Stimulated activated CD4-positive, alpha-beta T cell treated with anti-CD3 and anti-CD28 coated beads, Interleukin-4, amount 100 ng/mL, for 48 hours (primary cell): ENCODE measurements around the gene KIAA1671.

Source experiments
- DNase-seq, 2 donors: peaks; one replicate each; pipeline ENCODE4 v3.0.0-alpha.2; 2020; ENCODE audit warnings: low read depth in 2 of 2

The KIAA1671 gene

DNA sequence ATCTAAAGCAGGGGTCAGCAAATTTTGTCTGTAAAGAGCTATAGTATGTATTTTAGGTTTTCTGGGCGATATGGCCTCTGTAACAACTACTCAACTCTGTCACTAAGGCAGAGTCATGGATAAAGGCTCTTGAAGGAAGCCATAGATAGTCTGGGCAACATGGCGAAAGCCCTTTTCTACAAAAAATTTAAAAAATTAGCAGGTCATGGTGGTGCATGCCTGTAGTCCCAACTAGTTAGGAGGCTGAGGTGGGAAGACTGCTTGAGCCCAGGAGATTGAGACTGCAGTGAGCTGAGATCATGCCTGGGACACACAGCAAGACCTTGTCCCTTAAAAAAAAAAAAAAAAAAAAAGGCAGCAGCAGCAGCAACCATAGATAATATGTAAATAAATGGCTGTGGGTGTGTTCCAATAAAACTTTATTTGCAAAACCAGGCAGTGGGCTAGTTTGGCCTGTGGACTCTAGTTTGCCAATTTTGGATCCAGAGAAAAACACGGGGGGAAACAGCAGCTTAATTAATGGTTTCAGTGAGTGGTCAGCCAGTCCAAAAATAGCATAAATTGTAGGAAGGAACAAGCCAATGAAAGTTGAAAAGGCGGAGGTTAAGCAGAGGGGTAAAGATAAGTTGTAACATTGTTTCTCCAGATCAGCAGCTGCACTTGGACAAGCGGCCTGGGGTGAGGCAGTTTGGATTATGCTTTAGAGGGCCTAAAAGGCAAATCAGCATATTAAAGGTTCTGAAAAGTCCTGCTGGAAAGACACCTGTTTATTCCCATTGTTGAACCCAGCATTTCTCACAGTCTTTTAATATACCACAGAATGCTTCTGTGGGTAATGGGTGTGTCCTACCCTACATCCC, 62.6 kb downstream of the KIAA1671 start:
- no peak for DNase-seq

DNA sequence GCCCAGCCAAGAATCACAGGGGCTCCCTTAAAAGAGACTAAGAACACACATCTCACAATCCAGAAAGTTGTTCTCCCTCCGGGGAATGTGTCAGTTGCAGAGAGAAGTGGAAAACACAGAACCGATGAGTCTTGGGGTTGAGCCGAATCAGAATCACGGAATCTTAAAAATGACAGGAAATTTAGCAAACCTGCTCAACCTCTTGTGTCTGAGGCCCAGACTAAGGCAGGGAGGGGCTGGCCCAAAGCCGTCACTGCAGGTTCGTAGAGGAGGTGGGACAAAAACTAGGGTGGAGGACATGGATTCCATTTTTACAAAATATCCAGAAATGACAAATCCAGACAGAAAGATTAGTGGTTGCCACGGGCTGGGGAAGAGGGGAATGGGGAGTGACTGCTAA, 63.8 kb downstream of the KIAA1671 start:
- DNase-seq: no peak

DNA sequence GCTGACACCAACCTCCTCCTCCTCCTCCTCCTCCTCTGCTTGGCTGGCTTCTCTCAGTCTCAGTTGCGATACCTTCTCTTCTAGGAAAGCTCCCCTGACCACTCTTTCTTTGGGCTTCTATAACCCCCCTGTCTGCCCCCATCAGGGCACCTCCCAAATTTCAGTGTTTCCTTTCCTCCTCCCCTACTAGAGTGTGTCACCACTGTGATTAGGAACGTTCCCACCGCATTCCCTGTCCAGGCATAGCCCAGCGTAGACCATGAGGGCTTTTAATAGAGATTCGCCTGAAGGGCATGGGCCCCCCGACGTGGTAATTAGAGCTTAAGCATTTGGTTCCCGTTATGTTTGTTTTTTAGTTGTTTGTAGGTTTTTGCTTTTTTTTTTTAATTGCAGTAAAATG, 65.5 kb downstream of the KIAA1671 start:
- no peak for DNase-seq

DNA sequence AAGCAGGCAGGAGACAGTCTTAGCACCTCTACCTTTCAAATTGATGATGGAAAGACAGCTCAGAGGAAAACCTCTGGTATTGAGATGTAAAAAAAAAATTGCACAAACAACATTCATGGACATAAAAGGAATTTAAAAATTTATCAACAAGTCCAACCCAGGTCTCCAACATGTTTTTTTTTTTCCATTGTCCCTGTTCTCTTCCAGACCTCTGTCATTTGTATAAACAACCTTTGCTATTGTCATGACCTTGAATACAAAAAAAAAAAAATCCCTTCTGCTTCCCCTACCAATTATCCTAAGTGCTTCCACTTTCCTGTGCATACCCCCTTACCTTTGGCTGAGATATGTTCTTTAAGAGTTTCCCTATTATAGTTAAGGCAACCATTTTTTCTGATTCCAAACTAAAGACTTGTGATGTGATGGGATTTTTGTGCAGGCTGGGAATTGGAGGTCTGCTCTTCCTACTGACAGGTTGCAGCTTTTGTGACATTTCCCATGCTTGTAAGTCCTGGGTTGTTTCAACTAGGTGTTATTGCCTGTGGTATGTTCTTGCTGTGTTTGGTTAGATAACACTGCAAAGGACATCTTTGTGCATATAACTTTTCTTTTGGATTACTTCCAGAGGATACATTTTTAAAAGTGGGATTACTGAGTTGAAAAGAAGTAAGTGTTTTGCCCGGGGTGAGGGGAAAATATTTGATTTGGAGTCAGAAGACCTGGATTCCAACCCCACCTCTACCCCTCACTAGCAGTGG, 67.1 kb downstream of the KIAA1671 start:
- no peak for DNase-seq

DNA sequence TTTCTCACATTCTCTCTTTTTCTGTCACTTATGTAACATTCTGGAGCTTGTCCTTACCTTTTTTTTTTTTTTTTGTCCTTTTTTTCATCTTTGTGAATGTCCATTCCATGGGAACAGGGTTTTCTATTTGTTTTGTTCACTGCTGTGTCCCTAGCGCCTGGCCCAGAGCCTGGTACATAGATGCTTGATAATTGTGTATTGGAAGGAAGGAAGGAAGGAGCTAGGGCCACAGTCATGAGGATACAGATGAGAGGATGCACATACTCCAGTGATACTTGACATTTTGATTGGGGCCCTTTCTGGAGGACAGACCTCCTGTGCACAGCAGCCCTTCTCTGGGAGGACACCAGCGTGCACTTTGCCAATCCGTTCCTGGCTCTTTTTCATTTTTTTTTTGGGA, 68.9 kb downstream of the KIAA1671 start:
- no peak for DNase-seq

DNA sequence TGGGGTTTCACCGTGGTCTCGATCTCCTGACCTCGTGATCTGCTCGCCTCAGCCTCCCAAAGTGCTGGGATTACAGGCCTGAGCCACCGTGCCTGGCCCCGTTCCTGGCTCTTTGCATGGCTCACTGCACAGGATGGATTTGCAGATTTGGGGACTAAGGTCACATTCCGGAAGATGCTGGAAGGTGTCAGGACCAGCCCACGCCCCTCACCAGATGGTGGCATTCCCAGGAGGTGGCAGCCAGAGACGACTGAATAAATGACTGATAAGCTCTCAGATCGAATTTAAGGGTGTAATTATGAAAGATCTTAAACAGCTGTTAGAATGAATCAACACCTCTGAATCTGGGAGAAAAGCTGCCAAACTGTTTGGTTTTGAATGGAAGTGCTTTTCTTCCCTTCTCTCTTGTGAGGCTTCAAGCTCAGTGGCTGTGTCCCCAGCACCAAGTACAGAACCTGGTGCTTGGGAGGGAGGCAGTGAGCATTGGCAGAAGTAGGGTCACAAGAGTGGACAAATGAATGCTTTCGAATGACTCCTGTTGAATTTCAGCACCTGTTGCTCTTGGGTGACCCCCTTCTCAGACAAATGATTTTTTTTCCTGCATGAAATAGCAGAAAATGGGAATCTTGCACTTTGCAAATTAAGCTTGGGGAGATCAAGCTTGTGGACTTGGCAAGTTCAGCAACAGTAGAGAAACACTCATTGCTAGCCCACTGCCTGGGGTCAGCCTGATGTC, 69.6 kb downstream of the KIAA1671 start:
- DNase-seq: no peak

DNA sequence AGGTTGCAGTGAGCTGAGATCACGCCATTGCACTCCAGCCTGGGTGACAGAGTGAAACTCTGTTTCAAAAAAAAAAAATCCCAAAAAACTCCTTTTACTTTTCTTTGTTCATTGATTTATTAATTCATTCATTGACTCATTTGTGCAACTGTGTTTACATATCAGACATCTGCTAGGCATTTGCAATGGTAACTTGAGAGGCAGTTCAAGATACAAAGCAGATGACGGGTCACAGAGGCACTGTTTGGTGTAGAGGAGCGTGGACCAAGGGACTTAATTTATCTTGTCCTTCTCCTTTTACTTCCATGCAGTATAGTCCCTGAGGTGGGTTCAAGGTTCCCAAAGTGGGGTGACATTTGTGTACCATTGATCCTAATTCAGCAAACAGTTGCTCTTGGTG, 71.4 kb downstream of the KIAA1671 start:
- no peak for DNase-seq

DNA sequence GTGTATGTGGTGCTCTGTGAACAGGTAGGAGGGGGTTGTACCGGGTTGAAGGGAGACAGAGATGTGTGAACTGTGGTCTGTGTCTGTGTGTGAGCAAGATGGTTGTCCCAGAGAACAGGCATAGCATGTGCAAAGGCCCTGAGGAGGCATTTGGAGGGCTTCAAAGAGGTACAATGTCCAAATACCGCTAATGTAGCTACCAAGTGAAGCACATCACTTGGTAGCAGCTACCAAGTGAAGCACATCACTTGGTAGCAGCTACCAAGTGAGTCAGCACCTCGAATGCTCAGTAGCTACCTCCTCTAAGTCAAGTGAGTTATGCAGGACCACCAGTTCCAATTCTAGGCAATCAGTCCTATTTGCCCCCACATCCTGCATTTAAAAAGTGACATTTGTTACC, 72.4 kb downstream of the KIAA1671 start:
- no peak for DNase-seq

DNA sequence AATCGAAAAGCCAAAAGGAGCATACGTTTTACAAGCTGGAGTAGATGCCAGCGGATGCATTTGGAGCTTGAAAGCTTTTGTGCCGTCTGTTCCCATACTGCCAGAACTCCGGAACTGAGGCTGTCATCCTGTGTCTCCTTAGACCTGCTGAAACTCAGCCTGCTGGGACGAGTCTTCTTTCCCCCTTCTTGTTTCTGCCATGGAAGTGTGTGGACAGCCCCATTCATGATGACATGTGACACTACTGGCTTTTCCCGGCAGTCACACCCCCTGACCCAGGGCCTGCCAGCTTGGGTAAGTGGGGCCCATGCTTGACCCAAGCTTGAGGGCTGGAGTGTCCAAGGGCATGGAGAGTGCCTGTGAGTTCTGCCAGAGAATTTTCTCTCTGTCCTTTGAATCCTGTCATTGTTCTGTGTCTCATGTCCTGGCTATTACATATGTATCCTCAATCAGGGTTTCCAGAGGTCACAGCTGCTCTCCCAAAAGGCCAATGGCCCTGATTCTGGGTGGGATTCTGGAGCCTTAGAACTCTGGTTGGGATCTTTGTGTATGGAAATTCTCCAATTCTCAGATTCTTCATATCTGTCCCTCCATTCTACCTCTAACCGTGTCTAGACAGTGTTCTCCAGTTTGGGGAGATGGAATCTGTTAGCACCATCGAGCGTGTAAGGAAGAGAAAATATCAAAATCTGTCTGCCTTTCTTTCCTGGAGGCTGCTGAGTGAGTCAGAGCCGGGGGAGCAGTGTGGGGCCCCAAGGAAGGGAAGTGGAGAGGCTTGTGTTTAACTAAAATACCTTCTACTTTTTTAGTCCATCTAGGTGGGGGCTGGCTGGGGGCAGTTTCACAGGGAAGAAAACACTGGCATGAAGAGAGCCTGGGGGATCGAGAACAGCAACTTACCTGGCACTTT, 73.2 kb downstream of the KIAA1671 start:
- DNase-seq: no peak

DNA sequence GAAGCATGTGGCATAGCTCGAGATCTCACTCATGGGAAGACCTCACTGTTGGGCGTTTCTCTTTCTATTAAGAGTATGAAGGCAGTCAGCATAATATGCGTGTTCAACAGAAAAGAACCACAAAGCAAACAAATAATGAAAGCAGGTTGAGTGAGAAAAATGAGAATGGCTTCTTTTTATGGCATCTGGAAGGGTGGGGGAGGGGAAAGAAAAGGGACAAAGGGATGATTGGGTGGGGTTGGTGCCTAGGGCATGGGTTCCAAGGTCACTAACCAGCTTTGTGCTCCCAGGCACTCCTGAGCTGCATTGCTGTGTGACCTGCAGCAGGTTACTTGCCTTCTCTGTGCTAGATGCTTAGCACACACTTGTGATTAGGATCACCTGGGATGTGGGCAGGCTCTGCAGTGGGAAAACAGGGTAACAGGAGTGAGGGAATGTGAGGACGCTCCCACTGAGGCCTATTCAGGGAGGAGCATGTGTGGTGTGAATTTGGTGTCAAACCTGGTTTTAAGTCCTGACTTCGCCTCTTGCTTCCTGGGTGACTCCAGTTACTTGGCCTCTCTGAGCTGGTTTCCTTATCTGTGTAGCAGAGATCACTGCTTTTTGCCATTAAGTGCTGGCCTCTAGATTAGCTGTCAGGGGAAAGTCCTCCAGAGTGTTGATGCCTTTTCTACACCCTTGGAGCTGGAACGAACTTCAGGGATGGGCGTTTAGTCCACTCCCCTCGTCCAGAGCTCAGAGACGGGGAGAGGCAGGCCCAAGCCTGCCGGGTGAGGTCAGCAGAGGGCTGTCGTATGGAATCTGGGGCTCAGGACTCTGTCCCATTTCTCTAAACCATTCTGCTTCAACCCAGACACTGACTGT, 74.8 kb downstream of the KIAA1671 start:
- no peak for DNase-seq

DNA sequence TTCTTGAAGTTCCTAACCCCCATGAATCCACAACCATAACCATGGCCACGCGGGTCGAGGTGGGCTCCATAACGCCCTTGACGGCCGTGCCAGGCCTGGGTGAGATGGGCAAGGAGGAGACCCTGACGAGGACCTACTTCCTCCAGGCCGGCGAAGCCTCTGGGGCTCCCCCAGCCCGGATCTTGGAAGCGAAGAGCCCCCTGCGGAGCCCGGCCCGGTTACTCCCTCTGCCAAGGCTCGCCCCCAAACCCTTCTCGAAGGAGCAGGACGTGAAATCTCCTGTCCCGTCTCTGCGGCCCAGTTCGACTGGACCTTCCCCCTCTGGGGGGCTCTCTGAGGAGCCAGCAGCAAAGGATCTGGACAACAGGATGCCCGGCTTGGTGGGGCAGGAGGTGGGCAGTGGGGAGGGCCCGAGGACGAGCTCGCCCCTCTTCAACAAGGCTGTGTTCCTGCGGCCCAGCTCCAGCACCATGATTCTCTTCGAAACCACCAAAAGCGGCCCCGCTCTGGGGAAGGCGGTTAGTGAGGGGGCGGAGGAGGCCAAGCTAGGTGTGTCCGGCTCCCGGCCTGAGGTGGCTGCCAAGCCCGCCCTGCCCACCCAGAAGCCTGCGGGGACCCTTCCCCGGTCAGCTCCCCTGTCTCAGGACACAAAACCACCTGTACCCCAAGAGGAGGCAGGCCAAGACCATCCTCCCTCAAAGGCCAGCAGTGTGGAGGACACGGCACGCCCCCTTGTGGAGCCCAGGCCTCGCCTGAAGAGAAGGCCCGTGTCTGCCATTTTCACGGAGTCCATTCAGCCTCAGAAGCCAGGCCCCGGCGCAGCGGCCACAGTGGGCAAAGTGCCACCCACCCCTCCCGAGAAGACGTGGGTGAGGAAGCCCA, 75.7 kb downstream of the KIAA1671 start:
- no peak for DNase-seq

DNA sequence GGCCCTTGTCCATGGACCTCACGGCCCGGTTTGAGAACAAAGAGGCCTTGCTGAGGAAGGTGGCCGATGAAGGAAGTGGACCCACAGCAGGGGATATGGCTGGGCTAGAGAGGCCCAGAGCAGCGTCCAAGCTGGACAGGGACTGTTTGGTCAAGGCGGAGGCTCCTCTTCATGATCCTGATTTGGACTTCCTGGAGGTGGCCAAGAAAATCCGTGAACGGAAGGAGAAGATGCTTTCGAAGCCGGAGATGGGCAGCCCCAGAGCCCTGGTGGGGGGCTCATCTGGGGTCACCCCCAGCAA, 76.3 kb downstream of the KIAA1671 start:
- no peak for DNase-seq

DNA sequence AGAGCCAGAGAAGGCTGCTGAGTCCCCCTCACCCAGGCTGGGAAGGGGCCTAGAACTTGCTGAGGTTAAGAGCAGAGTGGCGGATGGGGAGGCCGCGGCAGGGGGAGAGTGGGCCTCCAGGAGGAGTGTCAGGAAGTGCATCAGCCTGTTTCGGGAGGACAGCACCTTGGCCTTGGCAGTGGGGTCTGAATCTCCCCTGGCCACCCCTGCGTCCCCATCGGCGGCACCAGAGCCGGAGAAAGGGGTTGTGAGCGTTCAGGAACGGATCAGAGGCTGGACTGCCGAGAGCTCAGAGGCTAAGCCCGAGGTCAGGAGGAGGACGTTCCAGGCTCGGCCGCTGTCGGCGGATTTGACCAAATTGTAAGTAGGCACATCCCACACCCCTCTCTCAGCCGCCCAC, 76.7 kb downstream of the KIAA1671 start:
- DNase-seq: no peak

DNA sequence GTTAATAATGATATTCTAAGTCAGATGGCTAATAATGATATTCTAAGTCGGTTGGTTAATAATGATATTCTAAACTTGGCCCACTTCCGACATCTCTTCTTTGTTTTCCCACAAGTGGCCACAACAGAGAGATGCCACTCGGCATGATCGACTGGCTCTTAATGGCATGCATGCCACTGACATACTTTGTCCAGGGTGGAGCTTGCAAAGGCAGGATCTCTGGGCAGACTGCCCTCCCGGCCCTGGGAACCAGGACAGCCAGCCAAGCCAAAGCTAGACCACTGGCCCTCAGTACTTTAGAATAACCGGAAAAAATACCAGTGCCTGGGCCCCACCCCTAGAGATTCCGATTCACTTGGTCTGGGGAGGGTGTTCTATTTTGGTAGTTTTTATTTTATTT, 78.1 kb downstream of the KIAA1671 start:
- no peak for DNase-seq

DNA sequence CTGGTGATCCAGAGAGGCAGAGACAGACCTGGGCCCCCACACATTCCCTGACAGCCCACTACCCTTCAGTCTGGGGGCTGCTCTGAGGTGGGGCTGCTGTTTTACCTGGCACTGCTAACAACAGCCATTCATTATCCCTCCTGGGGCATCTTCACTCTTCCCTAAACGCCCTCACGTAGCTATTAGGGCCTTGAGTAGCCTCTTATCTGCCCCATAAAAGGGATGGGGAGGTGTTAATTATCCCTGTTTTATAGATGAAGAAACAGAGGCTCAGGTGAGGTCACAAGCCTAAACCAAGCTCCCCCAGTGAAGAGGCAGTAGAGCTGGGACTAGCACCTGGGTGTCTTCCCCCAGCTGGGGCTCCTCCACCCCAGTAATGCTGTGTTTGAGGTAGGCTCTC, 79.5 kb downstream of the KIAA1671 start:
- no peak for DNase-seq

DNA sequence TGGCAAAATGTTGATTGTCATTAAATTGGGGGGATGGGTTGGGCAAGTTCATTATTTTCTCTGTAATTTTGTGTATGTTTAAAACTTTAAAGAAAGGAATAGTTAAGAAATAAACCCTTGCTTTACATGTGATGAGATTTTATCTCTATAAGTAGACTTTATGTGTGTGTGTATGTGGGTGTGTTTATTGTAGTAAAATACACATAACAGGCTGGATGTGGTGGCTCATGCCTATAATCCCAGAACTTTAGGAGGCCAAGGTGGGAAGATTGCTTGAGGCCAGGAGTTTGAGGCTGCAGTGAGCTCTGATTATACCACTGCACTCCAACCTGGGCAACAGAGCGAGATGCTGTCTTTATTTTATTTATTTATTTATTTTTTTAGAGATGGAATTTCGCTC, 83.2 kb downstream of the KIAA1671 start:
- no peak for DNase-seq

DNA sequence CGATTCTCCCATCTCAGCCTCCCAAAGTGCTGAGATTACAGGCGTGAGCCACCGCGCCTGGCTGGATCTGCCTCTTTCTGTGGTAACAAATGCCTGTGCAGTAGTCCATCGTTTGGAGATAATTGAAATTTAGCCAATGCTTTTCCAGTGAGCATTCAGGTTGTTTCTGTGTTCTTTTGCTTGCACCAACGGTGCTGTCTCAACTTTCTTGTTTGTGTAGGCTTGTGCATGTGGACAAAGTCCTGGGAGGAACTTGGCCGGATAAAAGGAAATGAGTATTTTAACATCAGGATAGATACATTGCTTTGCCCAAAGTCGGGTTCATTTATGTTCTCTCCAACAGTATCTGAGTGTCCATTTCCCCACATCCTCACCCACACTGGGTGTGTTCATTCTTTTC, 85.7 kb downstream of the KIAA1671 start:
- DNase-seq: no peak

DNA sequence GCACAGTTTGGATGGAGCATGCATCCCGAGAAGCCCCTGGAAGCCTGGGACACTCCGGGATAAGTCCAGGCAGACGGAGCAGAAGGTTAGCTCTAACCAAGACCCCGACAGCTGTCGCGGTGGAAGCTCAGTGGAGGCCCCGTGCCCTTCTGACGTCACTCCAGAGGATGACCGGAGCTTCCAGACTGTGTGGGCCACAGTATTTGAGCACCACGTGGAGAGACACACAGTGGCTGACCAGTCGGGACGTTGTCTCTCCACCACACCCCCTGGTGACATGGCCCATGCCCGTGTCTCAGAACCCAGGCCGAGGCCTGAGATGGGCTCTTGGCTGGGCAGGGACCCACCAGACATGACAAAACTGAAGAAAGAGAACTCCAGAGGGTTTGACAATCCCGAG, 86.3 kb downstream of the KIAA1671 start:
- no peak for DNase-seq

DNA sequence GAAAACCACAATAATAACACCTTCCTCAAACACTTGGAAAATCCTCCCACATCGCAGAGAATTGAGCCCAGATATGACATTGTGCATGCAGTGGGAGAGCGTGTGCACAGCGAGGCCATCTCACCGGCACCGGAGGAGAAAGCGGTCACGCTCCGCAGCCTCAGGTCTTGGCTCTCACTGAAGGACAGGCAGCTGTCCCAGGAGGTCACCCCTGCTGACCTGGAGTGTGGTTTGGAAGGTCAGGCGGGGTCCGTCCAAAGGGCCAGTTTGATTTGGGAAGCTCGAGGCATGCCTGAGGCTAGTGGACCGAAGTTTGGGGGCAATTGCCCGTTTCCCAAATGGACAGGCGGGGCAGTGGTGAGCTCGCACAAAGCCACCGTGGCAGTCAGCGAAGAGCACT, 86.7 kb downstream of the KIAA1671 start:
- DNase-seq: no peak

DNA sequence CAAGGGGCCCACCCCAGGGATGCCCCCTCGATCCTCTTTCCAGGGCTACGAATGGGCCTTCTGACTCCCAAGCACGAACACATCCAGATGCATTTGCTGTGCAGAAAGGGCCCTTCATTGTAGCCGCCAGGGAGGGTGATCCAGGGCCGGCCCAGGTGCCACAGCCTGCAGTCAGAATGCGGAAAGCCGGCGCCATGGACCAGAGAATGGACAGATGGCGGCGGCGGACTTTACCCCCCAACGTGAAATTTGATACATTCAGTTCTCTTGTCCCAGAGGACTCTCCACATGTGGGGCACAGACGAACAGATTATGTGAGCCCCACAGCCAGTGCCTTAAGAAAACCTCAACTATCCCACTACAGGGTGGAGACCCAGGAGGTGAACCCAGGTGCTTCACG, 87.2 kb downstream of the KIAA1671 start:
- DNase-seq: no peak
